Measurements from ENCODE around the gene CSTPP1.

DNA sequence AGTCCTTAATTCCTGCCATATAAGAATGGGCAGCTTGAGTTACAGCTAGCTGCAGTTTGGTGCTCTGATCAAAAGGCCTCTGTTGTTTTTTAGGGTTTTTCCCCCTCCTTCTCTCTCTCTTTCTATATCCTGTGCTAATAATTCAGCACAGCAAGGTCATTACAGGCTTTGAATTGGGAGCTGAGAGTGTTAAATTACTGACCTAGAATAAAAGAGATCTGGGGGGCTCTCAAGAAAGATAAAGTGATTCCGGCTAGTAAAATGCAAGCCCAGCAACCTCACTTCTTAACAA lies 84.9 kb downstream of the CSTPP1 start:
- TF ChIP-seq, protein P1, sequence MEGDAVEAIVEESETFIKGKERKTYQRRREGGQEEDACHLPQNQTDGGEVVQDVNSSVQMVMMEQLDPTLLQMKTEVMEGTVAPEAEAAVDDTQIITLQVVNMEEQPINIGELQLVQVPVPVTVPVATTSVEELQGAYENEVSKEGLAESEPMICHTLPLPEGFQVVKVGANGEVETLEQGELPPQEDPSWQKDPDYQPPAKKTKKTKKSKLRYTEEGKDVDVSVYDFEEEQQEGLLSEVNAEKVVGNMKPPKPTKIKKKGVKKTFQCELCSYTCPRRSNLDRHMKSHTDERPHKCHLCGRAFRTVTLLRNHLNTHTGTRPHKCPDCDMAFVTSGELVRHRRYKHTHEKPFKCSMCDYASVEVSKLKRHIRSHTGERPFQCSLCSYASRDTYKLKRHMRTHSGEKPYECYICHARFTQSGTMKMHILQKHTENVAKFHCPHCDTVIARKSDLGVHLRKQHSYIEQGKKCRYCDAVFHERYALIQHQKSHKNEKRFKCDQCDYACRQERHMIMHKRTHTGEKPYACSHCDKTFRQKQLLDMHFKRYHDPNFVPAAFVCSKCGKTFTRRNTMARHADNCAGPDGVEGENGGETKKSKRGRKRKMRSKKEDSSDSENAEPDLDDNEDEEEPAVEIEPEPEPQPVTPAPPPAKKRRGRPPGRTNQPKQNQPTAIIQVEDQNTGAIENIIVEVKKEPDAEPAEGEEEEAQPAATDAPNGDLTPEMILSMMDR (IDR thresholded peaks at IDR 0.05; ENCODE audit: insufficient read depth, low read depth, low read length) = no peak
- no peak for TF ChIP-seq EZH2 (IDR thresholded peaks at IDR 0.05; ENCODE audit: insufficient read depth, low read length)
